Stimulated activated effector memory CD8-positive, alpha-beta T cell treated with anti-CD3 and anti-CD28 coated beads, Interleukin-12 subunit alpha, Interleukin-12 subunit beta, amount 100 ng/mL, for 72 hours (primary cell): Measurements from ENCODE around the gene TBC1D22A.

Source experiments
- ATAC-seq: fragments of 150-1000 bp; cut with Tn5 transposase; 2 replicates; pipeline ENCODE4 v1.10.0; 2021
- DNase-seq, 2 donors: peaks; one replicate each; pipeline ENCODE4 v3.0.0; 2021 to 2022; ENCODE audit warnings: low spot score in 2 of 2
- H3K27ac Mint-ChIP-seq: one replicate; pipeline ENCODE4 v1.8.0; 2022; ENCODE audit warnings: mild to moderate bottlenecking, mixed read lengths
- H3K36me3 Mint-ChIP-seq: one replicate; pipeline ENCODE4 v1.8.0; 2022; ENCODE audit warnings: mild to moderate bottlenecking, mixed read lengths
- H3K4me1 Mint-ChIP-seq: one replicate; pipeline ENCODE4 v1.8.0; 2022; ENCODE audit warnings: mixed read lengths
- H3K4me3 Mint-ChIP-seq: one replicate; pipeline ENCODE4 v1.8.0; 2022; ENCODE audit warnings: mild to moderate bottlenecking, mixed read lengths
- H3K9me3 Mint-ChIP-seq: one replicate; pipeline ENCODE4 v1.8.0; 2022; ENCODE audit warnings: mixed read lengths

TBC1D22A gene

DNA sequence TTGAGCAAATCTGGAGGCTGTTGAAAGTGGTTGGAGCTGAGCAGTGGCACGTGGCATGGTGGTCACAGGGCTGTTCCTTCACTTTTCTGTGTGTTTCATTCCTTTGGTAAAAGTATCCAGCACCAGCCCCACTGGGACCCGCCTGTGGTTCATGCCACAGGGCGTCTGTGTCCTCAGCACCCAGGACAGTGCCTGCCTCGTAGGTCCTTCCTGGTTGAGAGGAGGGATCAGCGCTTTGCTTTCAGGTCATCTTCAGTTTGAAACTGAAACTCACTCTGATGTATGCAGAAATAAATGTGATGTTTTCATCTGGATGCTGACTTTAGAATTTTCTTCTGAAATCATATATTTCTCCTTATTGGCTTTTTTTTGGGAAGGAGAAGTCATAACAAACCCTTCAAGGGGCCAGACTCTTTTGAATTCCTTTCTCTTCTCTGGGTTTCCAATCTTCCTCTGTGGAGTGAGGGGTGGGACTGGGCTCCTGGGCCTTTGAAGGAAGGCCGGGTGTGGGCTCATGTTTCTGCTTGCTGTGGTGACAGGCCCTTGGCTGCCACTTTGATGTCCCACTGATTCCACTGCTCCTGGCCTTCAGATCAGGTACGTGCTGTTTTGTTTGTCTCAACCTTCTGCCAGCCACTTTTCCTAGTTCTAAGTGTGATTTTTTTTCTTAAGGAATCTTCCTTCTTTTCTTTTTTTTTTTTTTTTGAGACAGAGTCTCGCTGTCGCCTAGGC is 26.2 kb downstream of the TBC1D22A start:
- peak overlapping the region; percentile 48 for H3K4me3 Mint-ChIP-seq
- peaks cover 51% of the 10 kb centered on the region for H3K36me3 Mint-ChIP-seq
- DNase-seq, result peak in 1 of 2 donors; percentile 59
- no peaks in the 10 kb centered on the region for H3K9me3 Mint-ChIP-seq
- H3K27ac Mint-ChIP-seq, result peak overlapping the region; percentile 80
- ATAC-seq, result peak; percentile 65
- H3K4me1 Mint-ChIP-seq, result peaks cover 57% of the 10 kb centered on the region

- Mint-ChIP-seq H3K36me3 (peaks cover 61% of the 10 kb centered on the region), H3K4me3 (peak overlapping the region; percentile 72), H3K4me1 (peaks cover 60% of the 10 kb centered on the region), H3K27ac (peak overlapping the region; percentile 94), H3K9me3 (no peaks in the 10 kb centered on the region)
- ATAC-seq (no peak), DNase-seq (no peak)
These were observed 27.5 kb downstream of the TBC1D22A start for GRCh38 chr22:46789992-46790391.

DNA sequence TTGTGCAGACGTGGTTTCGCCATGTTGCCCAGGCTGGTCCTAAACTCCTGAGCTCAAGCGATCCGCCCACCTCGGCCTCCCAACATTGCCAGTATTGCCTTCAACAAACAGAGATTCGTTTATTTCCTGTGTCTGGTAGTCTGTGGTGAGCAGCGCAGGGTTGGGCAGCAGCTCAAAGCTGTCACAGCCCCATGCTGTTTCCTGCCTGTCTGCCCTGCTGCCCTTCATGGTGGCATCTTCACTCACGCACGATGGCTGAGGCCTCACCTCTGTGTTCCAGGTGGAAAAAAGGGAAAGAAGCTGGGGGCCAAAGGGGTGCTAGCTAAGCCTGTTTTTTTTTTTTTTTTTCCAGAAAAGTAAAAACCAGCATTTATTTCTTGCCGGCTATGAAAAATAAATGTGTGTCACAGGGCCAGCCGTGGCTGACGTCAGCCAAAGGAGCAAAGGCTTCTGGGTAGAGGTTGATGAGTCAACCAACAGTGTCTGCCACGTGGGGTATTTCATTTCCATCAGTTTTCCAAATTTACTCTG is 28.8 kb downstream of the TBC1D22A start:
- Mint-ChIP-seq H3K36me3 (peaks cover 69% of the 10 kb centered on the region), H3K9me3 (no peaks in the 10 kb centered on the region), H3K4me3 (peak overlapping the region; percentile 72), H3K27ac (peak overlapping the region; percentile 94), H3K4me1 (peaks cover 56% of the 10 kb centered on the region)
- peak; percentile 46 to 82 for DNase-seq
- ATAC-seq, result peak; percentile 97

DNA sequence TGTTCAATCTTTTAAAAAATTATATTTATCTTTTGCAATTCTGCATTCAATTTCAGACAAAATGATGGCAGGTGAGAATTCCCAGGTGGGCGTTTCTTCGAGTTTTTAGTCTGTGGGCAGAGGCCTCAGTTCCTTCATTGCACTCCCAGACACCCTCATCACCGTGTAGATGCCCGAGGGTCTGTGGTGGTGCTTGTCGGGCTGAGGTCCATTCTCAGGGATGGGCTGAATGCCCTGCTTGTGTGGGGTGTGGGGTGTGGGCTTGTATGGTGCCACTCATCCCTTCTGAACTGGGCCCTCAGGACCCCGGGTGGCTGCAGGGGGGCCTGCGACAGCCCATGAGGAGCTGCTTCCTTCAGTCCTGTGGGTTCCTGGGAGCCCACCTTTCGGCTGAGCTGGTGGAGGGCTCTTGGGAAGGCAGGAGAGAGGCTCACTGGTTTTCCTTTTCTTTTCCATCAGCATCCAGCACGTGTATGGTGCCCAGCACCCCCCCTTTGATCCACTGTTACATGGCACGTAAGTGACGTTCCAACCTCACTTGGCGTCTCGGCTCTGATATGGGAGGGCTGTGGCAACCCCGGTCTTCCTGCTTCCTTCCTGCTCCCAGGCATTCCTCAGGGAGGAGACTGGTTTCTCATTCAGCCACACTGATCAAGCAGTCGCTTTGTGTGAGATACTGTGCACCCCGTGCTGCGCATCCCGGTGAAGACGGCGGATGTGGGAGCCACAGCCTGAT is 29.8 kb downstream of the TBC1D22A start:
- H3K9me3 Mint-ChIP-seq, result no peaks in the 10 kb centered on the region
- peaks cover 66% of the 10 kb centered on the region for H3K36me3 Mint-ChIP-seq
- H3K27ac Mint-ChIP-seq, result peak overlapping the region; percentile 94
- ATAC-seq (no peak), DNase-seq (no peak)
- peak overlapping the region; percentile 72 for H3K4me3 Mint-ChIP-seq
- peaks cover 51% of the 10 kb centered on the region for H3K4me1 Mint-ChIP-seq

DNA sequence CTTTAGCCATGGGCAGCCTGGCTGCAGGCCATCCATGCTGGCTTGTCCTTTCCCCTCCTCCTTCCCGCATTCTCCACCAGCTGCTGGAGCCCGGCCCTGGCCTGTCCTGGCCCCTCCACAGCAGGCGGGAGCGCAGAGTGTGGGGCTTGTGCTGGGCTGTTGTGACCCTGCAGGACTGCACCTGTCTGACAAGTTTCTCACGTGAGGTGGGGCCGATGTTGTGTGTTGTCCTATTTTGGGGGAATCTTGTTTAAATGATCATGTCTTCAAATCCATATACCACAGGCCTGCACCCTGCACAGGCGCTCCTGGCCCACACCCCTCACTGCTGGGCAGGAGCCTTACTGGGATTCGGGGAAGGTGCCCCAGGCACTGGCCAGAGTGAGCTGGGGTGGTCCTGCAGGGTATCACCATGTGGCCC is 30.4 kb downstream of the TBC1D22A start:
- peak overlapping the region; percentile 94 for H3K27ac Mint-ChIP-seq
- peaks cover 70% of the 10 kb centered on the region for H3K36me3 Mint-ChIP-seq
- peak overlapping the region; percentile 72 for H3K4me3 Mint-ChIP-seq
- no peaks in the 10 kb centered on the region for H3K9me3 Mint-ChIP-seq
- H3K4me1 Mint-ChIP-seq, result peaks cover 46% of the 10 kb centered on the region
- DNase-seq (no peak), ATAC-seq (no peak)

DNA sequence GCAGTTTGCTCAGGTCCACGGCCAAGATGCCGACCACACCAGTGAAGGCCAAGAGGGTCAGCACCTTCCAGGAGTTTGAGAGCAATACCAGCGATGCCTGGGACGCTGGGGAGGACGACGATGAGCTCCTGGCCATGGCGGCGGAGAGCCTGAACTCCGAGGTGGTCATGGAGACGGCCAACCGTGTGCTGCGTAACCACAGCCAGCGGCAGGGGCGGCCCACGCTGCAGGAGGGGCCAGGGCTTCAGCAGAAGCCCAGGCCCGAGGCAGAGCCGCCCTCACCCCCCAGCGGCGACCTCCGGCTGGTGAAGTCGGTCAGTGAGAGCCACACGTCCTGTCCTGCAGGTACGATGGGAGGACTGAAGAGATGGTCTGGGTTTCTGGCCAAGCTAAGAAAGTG is 31.0 kb downstream of the TBC1D22A start:
- Mint-ChIP-seq H3K36me3 (peaks cover 77% of the 10 kb centered on the region), H3K4me3 (no peak overlapping the region), H3K9me3 (no peaks in the 10 kb centered on the region), H3K27ac (peak overlapping the region; percentile 94), H3K4me1 (peaks cover 45% of the 10 kb centered on the region)
- ATAC-seq, result no peak
- DNase-seq, result no peak

- DNase-seq (no peak), ATAC-seq (no peak)
- H3K4me1 Mint-ChIP-seq, result peaks cover 45% of the 10 kb centered on the region
- peak overlapping the region; percentile 94 for H3K27ac Mint-ChIP-seq
- peaks cover 77% of the 10 kb centered on the region for H3K36me3 Mint-ChIP-seq
- H3K4me3 Mint-ChIP-seq, result no peak overlapping the region
- no peaks in the 10 kb centered on the region for H3K9me3 Mint-ChIP-seq
These were observed 31.6 kb downstream of the TBC1D22A start for GRCh38 chr22:46794067-46794466.

DNA sequence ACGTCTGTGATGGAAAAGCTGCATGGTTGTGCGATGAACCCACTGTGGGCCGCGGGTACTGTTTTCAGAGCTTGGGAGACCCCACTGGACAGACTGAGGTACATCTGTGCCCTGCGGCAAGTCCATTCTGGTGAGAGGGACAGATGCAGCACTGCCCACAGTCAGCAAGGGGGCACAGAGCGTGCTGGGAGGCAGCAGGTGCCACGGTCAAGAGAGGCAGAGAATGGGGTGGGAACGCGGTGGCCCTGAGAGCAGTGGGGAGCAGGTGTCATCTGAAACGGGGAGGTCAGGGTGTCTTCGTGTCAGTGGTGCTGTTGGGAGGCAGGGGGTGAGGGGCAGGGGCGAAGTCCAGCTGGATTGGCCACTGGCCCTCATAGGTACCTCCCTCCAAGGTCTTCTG is 32.0 kb downstream of the TBC1D22A start:
- no peak overlapping the region for H3K4me3 Mint-ChIP-seq
- H3K9me3 Mint-ChIP-seq, result no peaks in the 10 kb centered on the region
- peak overlapping the region; percentile 94 for H3K27ac Mint-ChIP-seq
- no peak for ATAC-seq
- peaks cover 77% of the 10 kb centered on the region for H3K36me3 Mint-ChIP-seq
- DNase-seq, result no peak
- H3K4me1 Mint-ChIP-seq, result peaks cover 45% of the 10 kb centered on the region

DNA sequence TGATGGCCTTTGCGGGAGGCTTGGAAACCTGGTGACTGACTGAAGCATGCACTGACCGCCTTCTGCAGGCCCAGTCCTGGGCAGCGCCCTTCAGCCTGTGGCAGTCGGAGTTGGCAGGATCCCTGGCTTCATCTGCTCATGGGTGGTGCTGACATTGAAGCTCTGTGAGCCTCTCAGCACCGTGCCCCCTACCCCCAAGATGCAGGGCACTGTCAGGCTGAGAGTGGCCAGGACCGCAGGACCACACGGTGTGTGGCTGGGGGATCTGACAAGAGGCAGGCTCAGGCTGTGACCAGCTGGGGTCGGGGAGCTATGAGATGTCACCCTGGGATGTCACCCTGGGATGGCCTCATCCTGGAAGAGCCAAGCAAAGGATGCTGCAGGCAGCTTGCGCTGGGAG is 32.7 kb downstream of the TBC1D22A start:
- DNase-seq (no peak), ATAC-seq (no peak)
- H3K4me3 Mint-ChIP-seq, result no peak overlapping the region
- no peaks in the 10 kb centered on the region for H3K9me3 Mint-ChIP-seq
- peaks cover 49% of the 10 kb centered on the region for H3K4me1 Mint-ChIP-seq
- no peak overlapping the region for H3K27ac Mint-ChIP-seq
- H3K36me3 Mint-ChIP-seq, result peaks cover 83% of the 10 kb centered on the region

GRCh38 chr22:46795845-46796565 is 33.6 kb downstream of the TBC1D22A start:
- Mint-ChIP-seq H3K36me3 (peaks cover 89% of the 10 kb centered on the region), H3K27ac (no peak overlapping the region), H3K9me3 (no peaks in the 10 kb centered on the region), H3K4me3 (no peak overlapping the region), H3K4me1 (peaks cover 43% of the 10 kb centered on the region)
- ATAC-seq (no peak), DNase-seq (no peak)

- Mint-ChIP-seq H3K4me3 (no peak overlapping the region), H3K36me3 (peaks cover 89% of the 10 kb centered on the region), H3K9me3 (no peaks in the 10 kb centered on the region), H3K4me1 (peaks cover 39% of the 10 kb centered on the region), H3K27ac (no peak overlapping the region)
- no peak for ATAC-seq
- no peak for DNase-seq
These were observed 34.2 kb downstream of the TBC1D22A start for GRCh38 chr22:46796566-46797195.

- no peak for ATAC-seq
- peak overlapping the region; percentile 37 for H3K27ac Mint-ChIP-seq
These were observed 34.9 kb downstream of the TBC1D22A start for GRCh38 chr22:46797355-46797754.

GRCh38 chr22:46798041-46798365 is 35.6 kb downstream of the TBC1D22A start:
- peak overlapping the region; percentile 37 for H3K27ac Mint-ChIP-seq
- H3K4me3 Mint-ChIP-seq, result no peak overlapping the region
- H3K9me3 Mint-ChIP-seq, result no peaks in the 10 kb centered on the region
- H3K36me3 Mint-ChIP-seq, result peaks cover 86% of the 10 kb centered on the region
- DNase-seq (no peak), ATAC-seq (no peak)
- peaks cover 39% of the 10 kb centered on the region for H3K4me1 Mint-ChIP-seq

More at GRCh38 chr22:46797355-46797754, 34.9 kb downstream of the TBC1D22A start:
- Mint-ChIP-seq H3K9me3 (no peaks in the 10 kb centered on the region), H3K4me3 (no peak overlapping the region), H3K4me1 (peaks cover 39% of the 10 kb centered on the region), H3K36me3 (peaks cover 90% of the 10 kb centered on the region)
- DNase-seq, result no peak

DNA sequence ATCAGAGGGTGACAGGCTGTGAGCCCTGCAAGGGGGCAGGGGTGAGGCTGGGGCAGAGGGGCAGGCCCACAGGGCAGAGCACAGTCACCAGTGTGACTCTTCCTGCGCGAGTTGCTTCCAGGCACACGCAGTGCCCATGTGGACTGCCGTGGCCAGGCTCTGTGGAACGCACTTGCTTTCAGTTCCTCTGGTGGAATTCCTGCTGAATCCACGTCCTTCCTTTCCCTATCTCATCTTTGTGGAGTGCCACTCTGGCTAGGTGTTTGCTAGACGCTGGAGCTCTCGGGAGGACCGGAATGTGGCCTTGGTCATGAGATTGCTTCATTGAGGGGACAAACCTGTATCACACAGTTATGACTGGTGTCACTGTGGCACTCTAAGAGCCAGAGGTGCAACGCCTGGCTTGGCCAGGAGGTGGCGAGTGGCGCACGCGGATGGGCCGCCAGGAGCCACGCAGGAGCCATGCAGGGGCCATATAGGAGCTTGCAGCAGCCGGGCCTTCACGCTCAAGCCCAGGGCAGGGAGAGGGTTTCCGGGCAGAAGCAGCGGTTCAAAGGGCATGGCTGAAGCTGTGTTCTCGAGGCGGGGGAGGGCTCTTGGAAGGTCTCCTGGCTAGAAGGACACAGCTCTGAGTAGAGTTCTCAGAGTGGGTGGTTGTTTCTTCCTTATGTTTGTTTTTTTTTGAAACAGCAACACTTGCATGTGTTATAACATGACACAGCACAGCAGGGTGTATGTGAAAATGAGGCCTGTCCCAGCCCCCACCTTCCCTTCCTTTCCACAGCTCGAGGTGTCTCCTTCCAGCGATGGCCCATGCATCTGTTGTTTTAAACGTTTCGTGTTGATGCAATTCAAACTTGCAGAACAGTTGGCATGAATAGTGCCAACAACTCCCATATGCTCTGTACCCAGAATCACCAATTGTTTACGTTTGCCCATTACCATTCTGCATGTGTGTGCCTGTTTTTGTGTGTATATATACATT is 36.2 kb downstream of the TBC1D22A start:
- Mint-ChIP-seq H3K27ac (peak overlapping the region; percentile 63), H3K9me3 (no peaks in the 10 kb centered on the region), H3K4me3 (no peak overlapping the region), H3K36me3 (peaks cover 85% of the 10 kb centered on the region), H3K4me1 (peaks cover 46% of the 10 kb centered on the region)
- DNase-seq, result peak; percentile 80 to 89
- peak; percentile 89 for ATAC-seq
